Tibial artery (tissue), 4 donors: ENCODE data around the gene MCC.

Experiments
- DNase-seq, 2 donors: peaks; one replicate each; pipeline ENCODE4 v3.0.0-alpha.2; 2019
- H3K27ac ChIP-seq, 2 donors: fragments of 200-600 bp; sonication (generic) in 1 of 2; 1 replicate in 1 of 2; 2 replicates in 1 of 2; pipeline ENCODE4 v1.5.1; 2018 to 2019; ENCODE audit warnings: mild to moderate bottlenecking in 1 of 2
- H3K27me3 ChIP-seq, 2 donors: fragments of 200-600 bp; sonication (generic) in 1 of 2; one replicate each; pipeline versions ENCODE4 v1.5.1 to v1.6.0; 2016 to 2019
- H3K36me3 ChIP-seq, 3 donors: fragments of 200-600 bp; sonication (generic) in 2 of 3; one replicate each; pipeline ENCODE4 v1.5.1; 2016 to 2019; ENCODE audit warnings: mild to moderate bottlenecking in 2 of 3
- H3K4me1 ChIP-seq, 4 donors: fragments of 200-600 bp; sonication (generic) in 2 of 4; 1 replicate in 3 of 4; 2 replicates in 1 of 4; pipeline ENCODE4 v1.5.1; 2016 to 2019
- H3K4me3 ChIP-seq, 2 donors: fragments of 200-600 bp; sonication (generic) in 1 of 2; 1 replicate in 1 of 2; 2 replicates in 1 of 2; pipeline ENCODE4 v1.5.1; 2018 to 2019; ENCODE audit warnings: mild to moderate bottlenecking in 2 of 2
- H3K9me3 ChIP-seq, 3 donors: fragments of 200-600 bp; sonication (generic) in 1 of 3; one replicate each; pipeline ENCODE4 v1.5.1; 2016 to 2019
- intact Hi-C: fragments of 100-400 bp; cut with DNase I; formaldehyde crosslinking; loops from one replicate; pipeline ENCODE4 v1.15.0; 2023; ENCODE audit warnings: low total_unique reads
- TF ChIP-seq, protein P1 (sequence below), 2 experiments: fragments of 200-600 bp in 1 of 2; fragments of 450-650 bp in 1 of 2; IDR thresholded peaks; one replicate each; pipeline ENCODE4 v1.5.1; 2017 to 2019; ENCODE audit warnings: antibody characterized with exemption in 2 of 2, mild to moderate bottlenecking in 1 of 2, moderate library complexity in 1 of 2

Gene MCC

DNA sequence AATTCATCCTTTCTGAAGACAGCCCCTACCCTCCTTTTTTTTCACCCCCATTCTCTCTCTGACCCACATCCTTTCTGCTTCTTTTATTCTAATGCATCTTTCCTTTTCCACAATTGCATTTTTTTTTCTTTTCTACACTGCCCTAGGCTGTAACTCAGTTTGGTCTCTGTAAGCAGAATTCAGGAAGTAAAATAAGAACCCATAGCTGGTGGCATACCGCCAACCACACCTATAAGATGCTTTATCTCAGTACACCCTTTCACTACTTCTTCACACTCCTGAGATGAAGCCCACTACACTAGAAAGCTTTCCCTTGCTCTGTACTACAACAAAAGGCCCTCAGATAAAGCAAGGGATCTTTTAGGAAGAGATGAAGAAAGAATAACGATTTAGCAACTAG is 37.3 kb downstream of the MCC start:
- no peaks in the 10 kb centered on the region for H3K9me3 ChIP-seq
- intact Hi-C loops, result no loop called here
- TF ChIP-seq, protein P1, sequence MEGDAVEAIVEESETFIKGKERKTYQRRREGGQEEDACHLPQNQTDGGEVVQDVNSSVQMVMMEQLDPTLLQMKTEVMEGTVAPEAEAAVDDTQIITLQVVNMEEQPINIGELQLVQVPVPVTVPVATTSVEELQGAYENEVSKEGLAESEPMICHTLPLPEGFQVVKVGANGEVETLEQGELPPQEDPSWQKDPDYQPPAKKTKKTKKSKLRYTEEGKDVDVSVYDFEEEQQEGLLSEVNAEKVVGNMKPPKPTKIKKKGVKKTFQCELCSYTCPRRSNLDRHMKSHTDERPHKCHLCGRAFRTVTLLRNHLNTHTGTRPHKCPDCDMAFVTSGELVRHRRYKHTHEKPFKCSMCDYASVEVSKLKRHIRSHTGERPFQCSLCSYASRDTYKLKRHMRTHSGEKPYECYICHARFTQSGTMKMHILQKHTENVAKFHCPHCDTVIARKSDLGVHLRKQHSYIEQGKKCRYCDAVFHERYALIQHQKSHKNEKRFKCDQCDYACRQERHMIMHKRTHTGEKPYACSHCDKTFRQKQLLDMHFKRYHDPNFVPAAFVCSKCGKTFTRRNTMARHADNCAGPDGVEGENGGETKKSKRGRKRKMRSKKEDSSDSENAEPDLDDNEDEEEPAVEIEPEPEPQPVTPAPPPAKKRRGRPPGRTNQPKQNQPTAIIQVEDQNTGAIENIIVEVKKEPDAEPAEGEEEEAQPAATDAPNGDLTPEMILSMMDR (IDR thresholded peaks at IDR 0.05), result no peak
- no peaks in the 10 kb centered on the region for H3K27me3 ChIP-seq
- H3K36me3 ChIP-seq, result no peaks in the 10 kb centered on the region
- no peak for DNase-seq
- no peaks in the 10 kb centered on the region for H3K4me1 ChIP-seq
- H3K27ac ChIP-seq, result no peak overlapping the region
- no peak overlapping the region for H3K4me3 ChIP-seq

DNA sequence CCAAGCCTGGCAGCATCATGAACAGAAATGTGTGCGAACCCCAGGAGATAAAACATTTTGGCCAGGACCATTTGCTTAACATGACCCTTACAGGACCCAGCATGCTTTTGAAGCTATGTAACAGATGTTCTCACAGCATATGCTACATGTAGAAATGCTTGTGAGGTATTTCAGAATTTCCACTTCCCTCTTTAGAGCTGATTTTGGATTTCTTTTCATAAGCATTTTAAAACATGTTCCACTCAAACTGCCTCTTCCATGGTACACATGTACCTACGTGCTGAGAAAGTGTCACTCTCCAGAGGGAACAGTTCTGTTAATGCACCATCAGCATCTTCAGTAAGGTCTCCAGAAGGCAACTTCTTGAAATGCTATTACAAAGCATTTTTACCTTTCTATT is 37.8 kb downstream of the MCC start:
- TF ChIP-seq, protein P1 (IDR thresholded peaks at IDR 0.05), result no peak
- H3K36me3 ChIP-seq, result no peaks in the 10 kb centered on the region
- no peak overlapping the region for H3K27ac ChIP-seq
- DNase-seq, result no peak
- no peaks in the 10 kb centered on the region for H3K27me3 ChIP-seq
- no peak overlapping the region for H3K4me3 ChIP-seq
- H3K9me3 ChIP-seq, result peaks cover 0 to 4% (median 4%) of the 10 kb centered on the region in 3 donors
- intact Hi-C loops, result no loop called here
- H3K4me1 ChIP-seq, result no peaks in the 10 kb centered on the region

DNA sequence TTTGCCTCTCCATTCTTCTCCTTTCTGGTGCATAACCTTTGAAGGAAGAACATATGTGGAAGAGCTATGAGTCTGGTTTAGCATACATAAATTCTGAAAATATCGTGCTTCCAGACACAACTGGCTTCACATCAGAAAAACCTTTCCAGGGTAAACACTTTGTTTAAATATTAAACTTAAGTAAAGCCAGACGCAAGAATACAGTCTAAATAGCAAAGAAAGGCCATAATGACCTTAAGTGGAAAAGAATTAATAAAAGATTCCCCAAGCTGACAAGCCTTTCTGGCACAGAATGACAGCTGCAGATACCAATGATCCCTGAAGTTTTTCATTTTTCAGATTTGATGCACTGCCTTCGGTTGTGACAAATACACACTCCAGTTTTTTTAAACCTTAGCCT is 40.0 kb downstream of the MCC start:
- H3K27me3 ChIP-seq, result no peaks in the 10 kb centered on the region
- H3K27ac ChIP-seq, result no peak overlapping the region
- H3K4me1 ChIP-seq, result no peaks in the 10 kb centered on the region
- H3K9me3 ChIP-seq, result peaks cover 0 to 8% (median 4%) of the 10 kb centered on the region in 3 donors
- no peaks in the 10 kb centered on the region for H3K36me3 ChIP-seq
- no peak overlapping the region for H3K4me3 ChIP-seq
- TF ChIP-seq, protein P1 (IDR thresholded peaks at IDR 0.05), result no peak
- DNase-seq, result no peak
- intact Hi-C loops, result no loop called here

DNA sequence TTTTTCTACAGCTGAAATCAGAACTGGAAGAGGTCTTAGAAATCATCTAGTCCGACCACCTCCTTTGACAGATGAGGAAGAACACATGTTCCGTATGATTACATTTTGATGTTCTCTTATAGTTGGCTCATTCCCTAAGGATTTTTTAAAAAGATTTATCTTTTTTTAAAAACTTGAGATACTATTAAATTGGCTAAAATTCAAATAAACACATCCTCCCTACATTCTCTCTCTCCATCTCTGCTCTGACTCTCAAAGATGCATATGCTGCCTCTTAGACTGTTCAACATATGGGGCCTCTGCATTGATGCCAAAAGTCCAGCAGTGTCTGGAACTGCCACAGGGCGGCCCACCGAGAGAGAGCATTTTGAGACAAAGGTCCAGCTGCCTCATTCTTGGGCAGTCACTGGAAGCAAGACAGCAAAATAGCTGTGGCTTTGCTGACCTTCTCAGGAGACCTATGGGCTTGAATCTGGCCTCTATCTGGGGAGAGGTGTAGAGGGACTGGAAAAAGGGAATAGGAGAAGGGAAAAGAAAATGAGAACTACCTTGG is 40.7 kb downstream of the MCC start:
- peaks cover 0 to 8% (median 4%) of the 10 kb centered on the region in 3 donors for H3K9me3 ChIP-seq
- no peak overlapping the region for H3K4me3 ChIP-seq
- H3K36me3 ChIP-seq, result no peaks in the 10 kb centered on the region
- no peaks in the 10 kb centered on the region for H3K4me1 ChIP-seq
- intact Hi-C loops, result no loop called here
- TF ChIP-seq, protein P1 (IDR thresholded peaks at IDR 0.05), result no peak
- DNase-seq, result no peak
- no peak overlapping the region for H3K27ac ChIP-seq
- no peaks in the 10 kb centered on the region for H3K27me3 ChIP-seq

GRCh38 chr5:113446358-113446927 is 41.8 kb downstream of the MCC start:
- intact Hi-C loops, result no loop called here
- TF ChIP-seq, protein P1 (IDR thresholded peaks at IDR 0.05), result no peak

More at GRCh38 chr5:113446358-113446927, 41.8 kb downstream of the MCC start:
- Histone ChIP-seq H3K36me3 (no peaks in the 10 kb centered on the region), H3K4me1 (no peaks in the 10 kb centered on the region), H3K27me3 (no peaks in the 10 kb centered on the region), H3K9me3 (peaks cover 0 to 8% (median 4%) of the 10 kb centered on the region in 3 donors), H3K27ac (no peak overlapping the region), H3K4me3 (no peak overlapping the region)
- no peak for DNase-seq
